Measurements from ENCODE around the gene FAM171A1. TPM values are rescaled to one million over a fixed set of nuclear protein-coding genes. Genes with fewer than 3 reads are reported as not detected.
"Not testable (repeated sequence)": the region's sequence is repeated elsewhere in the genome, so short reads cannot be mapped to it uniquely, and the experiment has no call there.

The FAM171A1 gene
- total RNA-seq, 1 donor from 2014 or later: 73.6 TPM

DNA sequence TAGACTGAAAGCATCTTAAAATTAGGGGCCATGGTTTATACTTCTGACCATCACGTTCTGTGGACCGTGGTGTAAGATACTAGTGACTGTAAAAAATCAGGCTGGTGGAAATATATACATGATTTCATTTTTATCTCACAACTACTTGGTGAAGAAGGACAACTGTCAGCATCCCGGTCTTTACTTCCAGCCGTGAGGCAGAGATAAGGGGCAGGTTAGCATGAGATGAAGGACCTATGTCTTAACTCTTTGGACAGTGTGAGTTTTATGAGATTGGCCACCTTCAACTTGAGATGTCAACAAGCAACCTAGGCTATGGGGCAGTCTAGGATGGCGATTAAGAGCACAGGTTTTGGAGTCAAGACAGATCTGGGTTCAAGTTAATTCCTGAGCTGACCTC lies 37.5 kb upstream of the FAM171A1 start:
- no peak for DNase-seq (ENCODE audit: low spot score in 2 of 2, unreplicated experiment in 2 of 2)
- H3K27me3 Mint-ChIP-seq (ENCODE audit: low read depth): peaks cover 10% of the 10 kb centered on the region
- TF ChIP-seq CTCF (IDR thresholded peaks at IDR 0.05; ENCODE audit: unreplicated experiment): no peak

GRCh38 chr10:15405319-15405718 lies 34.2 kb upstream of the FAM171A1 start:
- no peak for DNase-seq (ENCODE audit: low spot score in 2 of 2, unreplicated experiment in 2 of 2)
- no peak overlapping the region for H3K4me3 Mint-ChIP-seq
- peaks cover 2% of the 10 kb centered on the region for H3K36me3 Mint-ChIP-seq
- H3K27me3 Mint-ChIP-seq (ENCODE audit: low read depth): peaks cover 10% of the 10 kb centered on the region
- H3K4me1 Mint-ChIP-seq: no peaks in the 10 kb centered on the region
- H3K27ac Mint-ChIP-seq: no peak overlapping the region
- H3K9me3 Mint-ChIP-seq: peaks cover 47% of the 10 kb centered on the region
- no peak for TF ChIP-seq CTCF (IDR thresholded peaks at IDR 0.05; ENCODE audit: unreplicated experiment)

More for the DNA sequence above, 37.5 kb upstream of the FAM171A1 start:
- Mint-ChIP-seq H3K27ac (no peak overlapping the region), H3K36me3 (peaks cover 2% of the 10 kb centered on the region), H3K4me3 (no peak overlapping the region), H3K9me3 (peaks cover 19% of the 10 kb centered on the region), H3K4me1 (no peaks in the 10 kb centered on the region)

DNA sequence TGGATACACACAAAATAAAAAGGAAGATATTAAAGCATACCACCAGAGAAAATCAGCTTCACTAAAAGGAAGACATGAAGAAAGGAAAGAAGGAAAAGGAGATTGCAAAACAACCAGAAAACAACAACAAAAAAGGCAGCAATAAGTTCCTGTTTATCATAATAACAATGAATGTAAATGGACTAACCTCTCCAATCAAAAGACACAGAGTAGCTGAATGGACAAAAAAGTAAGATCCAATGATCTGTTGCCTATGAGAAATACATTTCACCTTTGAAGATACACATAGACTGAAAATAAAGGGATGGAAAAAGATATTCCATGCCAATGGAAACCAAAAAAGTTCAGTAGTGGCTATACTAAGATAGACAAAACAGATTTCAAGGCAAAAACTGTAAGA lies 30.3 kb upstream of the FAM171A1 start:
- H3K9me3 Mint-ChIP-seq: peaks cover 55% of the 10 kb centered on the region
- H3K36me3 Mint-ChIP-seq: peaks cover 2% of the 10 kb centered on the region

GRCh38 chr10:15400461-15400860 lies 29.4 kb upstream of the FAM171A1 start:
- peaks cover 55% of the 10 kb centered on the region for H3K9me3 Mint-ChIP-seq
- H3K27me3 Mint-ChIP-seq (ENCODE audit: low read depth); H3K36me3 Mint-ChIP-seq; DNase-seq (ENCODE audit: low spot score in 2 of 2, unreplicated experiment in 2 of 2); H3K4me1 Mint-ChIP-seq; H3K4me3 Mint-ChIP-seq; H3K27ac Mint-ChIP-seq: not testable (repeated sequence)

More for the DNA sequence above, 30.3 kb upstream of the FAM171A1 start:
- H3K27me3 Mint-ChIP-seq (ENCODE audit: low read depth): no peaks in the 10 kb centered on the region
- no peak for TF ChIP-seq CTCF (IDR thresholded peaks at IDR 0.05; ENCODE audit: unreplicated experiment)
- no peaks in the 10 kb centered on the region for H3K4me1 Mint-ChIP-seq
- no peak overlapping the region for H3K4me3 Mint-ChIP-seq
- no peak overlapping the region for H3K27ac Mint-ChIP-seq
- no peak for DNase-seq (ENCODE audit: low spot score in 2 of 2, unreplicated experiment in 2 of 2)

- Mint-ChIP-seq H3K4me3 (no peak overlapping the region), H3K36me3 (peaks cover 2% of the 10 kb centered on the region), H3K27ac (no peak overlapping the region), H3K27me3 (ENCODE audit: low read depth) (no peaks in the 10 kb centered on the region), H3K4me1 (no peaks in the 10 kb centered on the region), H3K9me3 (peaks cover 42% of the 10 kb centered on the region)
- no peak for DNase-seq (ENCODE audit: low spot score in 2 of 2, unreplicated experiment in 2 of 2)
- no peak for TF ChIP-seq CTCF (IDR thresholded peaks at IDR 0.05; ENCODE audit: unreplicated experiment)
These were observed 28.1 kb upstream of the FAM171A1 start for GRCh38 chr10:15399060-15399661.

DNA sequence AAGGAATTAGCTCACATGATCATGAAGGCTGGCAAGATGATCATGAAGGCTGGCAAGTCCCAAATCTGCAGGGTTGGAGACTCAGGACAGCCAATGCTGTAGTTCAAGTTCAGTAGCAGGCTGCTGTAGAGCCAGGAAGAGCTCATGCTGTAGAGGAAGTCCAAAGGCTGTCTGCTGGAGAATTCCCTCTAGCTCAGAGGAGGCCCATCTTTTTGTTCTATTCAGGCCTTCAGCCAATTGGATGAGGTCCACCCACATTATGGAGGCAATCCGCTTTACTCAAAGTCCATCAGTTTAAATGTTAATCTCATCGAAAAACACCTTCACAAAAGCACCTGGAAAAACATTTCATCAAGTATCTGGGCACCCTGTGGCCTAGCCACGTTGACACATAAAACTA lies 24.8 kb upstream of the FAM171A1 start:
- Mint-ChIP-seq H3K27ac (no peak overlapping the region), H3K4me3 (no peak overlapping the region), H3K4me1 (no peaks in the 10 kb centered on the region), H3K36me3 (no peaks in the 10 kb centered on the region), H3K9me3 (peaks cover 14% of the 10 kb centered on the region), H3K27me3 (ENCODE audit: low read depth) (no peaks in the 10 kb centered on the region)
- no peak for DNase-seq (ENCODE audit: low spot score in 2 of 2, unreplicated experiment in 2 of 2)
- no peak for TF ChIP-seq CTCF (IDR thresholded peaks at IDR 0.05; ENCODE audit: unreplicated experiment)

Measured in mesothelial cell of epicardium (in vitro differentiated cells).